ENCODE results near the gene ING1.
"Not testable (repeated sequence)": the region's sequence is repeated elsewhere in the genome, so short reads cannot be mapped to it uniquely, and the experiment has no call there.

The ING1 gene

DNA sequence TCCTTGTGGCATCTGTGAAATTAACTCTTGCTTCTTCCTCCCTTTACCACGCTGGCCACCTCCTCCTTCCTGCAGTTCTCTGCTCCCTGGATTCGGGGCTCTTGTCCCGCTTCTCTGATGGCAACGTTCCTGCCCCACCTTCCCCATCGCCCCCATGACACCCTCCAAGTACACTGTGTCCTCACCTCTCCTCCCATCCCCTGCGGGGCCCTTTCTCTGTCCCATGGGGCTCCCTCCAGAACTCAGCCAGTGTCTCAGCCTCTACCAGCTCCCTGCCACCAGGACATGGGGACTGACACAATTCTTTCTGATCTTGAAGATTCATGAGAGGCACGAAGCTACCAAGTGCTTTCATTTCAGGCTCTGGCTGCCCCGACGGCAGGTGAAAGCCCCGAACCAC is 16.7 kb upstream of the ING1 start:
- no peak for DNase-seq

DNA sequence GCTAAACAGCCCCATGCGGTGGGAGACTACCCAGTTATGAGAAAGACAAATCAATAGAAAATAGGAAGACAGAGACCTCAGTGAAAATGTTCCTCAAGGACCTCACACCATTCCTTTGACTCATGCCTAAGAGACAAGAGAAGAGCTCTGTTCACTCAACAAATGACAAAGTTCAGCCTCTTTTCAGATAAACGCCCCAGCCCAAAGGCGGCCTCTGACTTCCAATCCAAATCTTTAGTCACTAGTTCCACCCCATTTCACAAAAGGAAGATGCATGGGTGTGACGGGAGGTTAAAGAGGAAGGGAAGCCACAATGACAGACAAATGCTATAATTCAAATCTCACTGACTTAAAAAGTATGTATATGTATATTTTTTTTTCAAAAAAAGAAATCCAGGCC is 15.7 kb upstream of the ING1 start:
- no peak for DNase-seq

GRCh38 chr13:110698689-110699088 is 14.8 kb upstream of the ING1 start:
- DNase-seq: no peak

- no peak for DNase-seq
These were observed 14.1 kb upstream of the ING1 start for GRCh38 chr13:110699148-110700145.

DNA sequence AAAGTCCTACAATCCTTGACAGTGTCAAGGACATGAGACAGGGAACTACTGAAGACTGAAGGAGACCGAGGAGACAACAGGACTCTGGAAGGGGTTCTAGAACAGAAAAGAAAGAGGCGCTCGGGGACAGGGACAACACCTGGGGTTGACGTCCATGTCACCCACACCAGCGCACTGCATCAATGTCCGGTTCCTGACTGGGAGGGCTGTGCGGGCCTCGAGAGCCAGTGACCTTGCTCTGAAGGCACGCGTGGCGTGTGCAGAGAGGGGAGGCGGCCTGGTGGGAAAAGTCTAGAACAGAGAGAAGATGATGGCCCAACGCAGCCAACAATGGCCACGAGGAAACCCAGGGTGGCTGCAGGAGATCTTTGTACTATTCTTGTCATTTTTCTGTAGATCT is 13.3 kb upstream of the ING1 start:
- DNase-seq: no peak

DNA sequence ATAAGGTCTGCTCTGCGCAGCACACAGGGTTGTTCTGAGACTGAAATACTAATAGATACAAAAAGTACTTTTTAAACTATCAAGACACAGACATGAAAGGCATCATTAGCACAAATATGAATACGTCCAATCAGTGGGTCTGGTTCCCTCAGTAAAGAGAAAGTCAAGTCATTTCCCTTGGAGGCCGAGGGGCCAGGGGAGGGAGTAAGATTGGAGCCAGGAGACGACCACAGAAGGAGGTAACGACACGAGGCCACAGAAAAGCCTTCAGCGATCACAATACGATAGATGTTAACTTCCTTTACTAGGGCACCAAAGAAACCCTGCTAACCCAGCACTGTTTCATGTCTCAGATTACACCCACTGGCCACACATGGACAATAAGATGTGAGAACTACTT is 12.9 kb upstream of the ING1 start:
- no peak for DNase-seq

- DNase-seq: not testable (repeated sequence)
These were observed 12.4 kb upstream of the ING1 start for GRCh38 chr13:110701061-110701460.

GRCh38 chr13:110702089-110702488 is 11.4 kb upstream of the ING1 start:
- DNase-seq: no peak

GRCh38 chr13:110702591-110703526 is 10.6 kb upstream of the ING1 start:
- no peak for DNase-seq

- DNase-seq: no peak
These were observed 8.1 kb upstream of the ING1 start for GRCh38 chr13:110705356-110705825.

GRCh38 chr13:110705826-110706569 is 7.5 kb upstream of the ING1 start, which contains the start of gene CARS2:
TSS of gene CARS2 (minus strand) at chr13:110706116. CDS start at chr13:110706093, 23 bp downstream.
- peak; percentile 68 for DNase-seq

- no peak for DNase-seq
These were observed 6.7 kb upstream of the ING1 start for GRCh38 chr13:110706570-110707372.

- peak; percentile 31 for DNase-seq
These were observed 1.2 kb upstream of the ING1 start for GRCh38 chr13:110712081-110712848.

DNA sequence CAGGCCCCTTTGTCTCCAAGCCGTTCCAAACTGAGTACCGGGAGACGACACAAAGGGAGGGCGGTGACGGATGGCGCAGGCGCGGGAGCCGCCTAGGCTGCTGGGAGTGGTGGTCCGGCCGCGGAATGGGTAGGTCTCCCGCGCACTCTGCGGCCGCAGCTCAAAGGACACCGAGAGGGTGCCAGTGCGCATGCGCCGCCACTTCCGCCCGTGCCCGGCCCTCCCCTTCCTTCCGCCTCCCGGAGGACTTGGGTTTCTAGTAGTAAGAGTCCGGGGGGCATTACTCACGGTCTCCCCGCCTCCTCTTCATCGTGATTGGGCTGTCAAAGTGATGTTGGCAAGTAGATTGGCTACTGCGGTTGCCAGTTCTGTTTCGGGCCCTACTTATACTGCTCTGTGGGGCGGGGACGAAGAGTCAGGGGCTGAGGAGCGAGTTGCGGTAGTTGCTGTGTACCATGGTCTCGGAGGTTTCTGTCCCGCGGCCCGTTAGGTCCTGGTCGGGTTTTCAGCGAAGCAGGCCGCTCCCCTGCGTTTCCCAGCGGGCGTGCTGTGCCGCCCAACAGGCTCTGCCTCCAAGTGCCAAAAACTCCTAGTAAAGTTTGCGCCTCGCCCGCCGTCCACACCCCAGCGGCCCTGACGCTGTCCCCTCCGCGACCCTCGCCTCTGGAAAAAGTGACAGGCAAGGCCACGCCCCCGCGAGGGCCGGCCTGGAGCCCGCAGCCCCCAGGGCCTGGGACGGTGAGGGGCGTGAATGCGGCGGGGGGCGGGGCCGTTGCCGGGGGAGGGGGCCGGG is 455 bp upstream of the ING1 start:
- DNase-seq: peak; percentile 89

GRCh38 chr13:110713981-110714796 is 689 bp downstream of the ING1 start:
- DNase-seq: no peak

GRCh38 chr13:110714797-110715394 is 1.4 kb downstream of the ING1 start:
- DNase-seq: no peak

- DNase-seq: peak; percentile 94
These were observed 2.1 kb downstream of the ING1 start for GRCh38 chr13:110715395-110716246.

- no peak for DNase-seq
These were observed 2.7 kb downstream of the ING1 start for GRCh38 chr13:110716247-110716515.

All from NCI-H524 treated with DMSO at 0.1 percent for 48 hours (cell line).